Progenitor cell of endocrine pancreas (in vitro differentiated cells): ENCODE results near the gene TMEM121. TPM values are rescaled to one million over a fixed set of nuclear protein-coding genes. Genes with fewer than 3 reads are reported as not detected.

Experiments used
- DNase-seq: peaks from one replicate; pipeline ENCODE4 v3.0.0; 2021; ENCODE audit warnings: low spot score; ENCODE audit not compliant: unreplicated experiment
- H3K27ac Mint-ChIP-seq: 2 replicates; pipeline ENCODE4 v1.8.0; 2021; ENCODE audit warnings: mild to moderate bottlenecking, moderate library complexity, mixed read lengths
- H3K27me3 Mint-ChIP-seq: 2 replicates; pipeline ENCODE4 v1.8.0; 2021; ENCODE audit warnings: mixed read lengths
- H3K36me3 Mint-ChIP-seq: 2 replicates; pipeline ENCODE4 v1.8.0; 2022; ENCODE audit warnings: mixed read lengths; ENCODE audit not compliant: insufficient read depth
- H3K4me1 Mint-ChIP-seq: 2 replicates; pipeline ENCODE4 v1.8.0; 2021; ENCODE audit warnings: low read depth, mixed read lengths
- H3K4me3 Mint-ChIP-seq: 2 replicates; pipeline ENCODE4 v1.8.0; 2021; ENCODE audit warnings: low read depth, mild to moderate bottlenecking, moderate library complexity, mixed read lengths
- H3K9me3 Mint-ChIP-seq: 2 replicates; pipeline ENCODE4 v1.8.0; 2021; ENCODE audit warnings: low read depth, mixed read lengths
- CTCF ChIP-seq: fragments of 200-600 bp; sonication (generic); IDR thresholded peaks from one replicate; pipeline ENCODE4 v1.5.0; 2021; ENCODE audit warnings: antibody characterized with exemption, mild to moderate bottlenecking; ENCODE audit not compliant: unreplicated experiment
- total RNA-seq: library from RNA; stranded (reverse); gene quantifications from 2 replicates; pipeline ENCODE4 v1.2.1, GENCODE V29; 2021

The TMEM121 gene
- total RNA-seq, 1 donor from 2014 or later: 4.5 TPM

- no peaks in the 10 kb centered on the region for H3K4me1 Mint-ChIP-seq
- no peaks in the 10 kb centered on the region for H3K9me3 Mint-ChIP-seq
- no peak for TF ChIP-seq CTCF
- no peaks in the 10 kb centered on the region for H3K27me3 Mint-ChIP-seq
- H3K27ac Mint-ChIP-seq: no peak overlapping the region
- H3K36me3 Mint-ChIP-seq: no peaks in the 10 kb centered on the region
- H3K4me3 Mint-ChIP-seq: no peak overlapping the region
- no peak for DNase-seq
Measured at GRCh38 chr14:105495101-105495989, 31.0 kb upstream of the TMEM121 start.

GRCh38 chr14:105495990-105496830, 30.2 kb upstream of the TMEM121 start:
- no peaks in the 10 kb centered on the region for H3K9me3 Mint-ChIP-seq
- no peak overlapping the region for H3K27ac Mint-ChIP-seq
- no peaks in the 10 kb centered on the region for H3K36me3 Mint-ChIP-seq
- no peaks in the 10 kb centered on the region for H3K4me1 Mint-ChIP-seq
- no peak for DNase-seq
- TF ChIP-seq CTCF: no peak
- no peaks in the 10 kb centered on the region for H3K27me3 Mint-ChIP-seq
- H3K4me3 Mint-ChIP-seq: no peak overlapping the region

GRCh38 chr14:105496831-105497591, 29.4 kb upstream of the TMEM121 start:
- Mint-ChIP-seq H3K36me3 (no peaks in the 10 kb centered on the region), H3K27ac (no peak overlapping the region), H3K4me3 (no peak overlapping the region), H3K4me1 (no peaks in the 10 kb centered on the region), H3K27me3 (no peaks in the 10 kb centered on the region), H3K9me3 (no peaks in the 10 kb centered on the region)
- TF ChIP-seq CTCF: no peak
- DNase-seq: no peak

GRCh38 chr14:105497671-105498429, 28.5 kb upstream of the TMEM121 start:
- Mint-ChIP-seq H3K36me3 (no peaks in the 10 kb centered on the region), H3K4me1 (no peaks in the 10 kb centered on the region), H3K27me3 (no peaks in the 10 kb centered on the region), H3K4me3 (no peak overlapping the region), H3K27ac (no peak overlapping the region), H3K9me3 (no peaks in the 10 kb centered on the region)
- TF ChIP-seq CTCF: no peak
- DNase-seq: no peak
